ENCODE data around the gene BCAS1.

Gene BCAS1

DNA sequence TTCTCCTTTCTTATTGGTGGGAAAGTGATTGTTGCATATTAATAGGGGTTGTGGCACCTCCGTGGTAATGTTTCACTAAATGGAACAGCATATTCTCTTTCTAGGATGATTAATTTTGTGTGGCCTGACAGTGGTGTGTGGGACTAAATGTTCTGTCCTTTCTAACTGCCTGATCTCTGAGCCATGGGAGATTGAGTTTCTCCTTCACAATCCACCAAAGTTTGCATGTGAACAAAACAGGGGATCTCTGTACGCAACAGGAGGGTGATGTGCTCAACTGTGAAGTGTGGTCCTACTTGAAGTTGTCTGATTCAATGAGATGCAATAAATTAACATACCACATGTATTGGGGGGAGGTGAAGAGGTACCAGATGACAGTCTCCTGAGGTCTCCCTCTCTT is 19.3 kb downstream of the BCAS1 start:
- no peak for DNase-seq (ENCODE audit: low read depth in 2 of 2, low spot score in 1 of 2)

DNA sequence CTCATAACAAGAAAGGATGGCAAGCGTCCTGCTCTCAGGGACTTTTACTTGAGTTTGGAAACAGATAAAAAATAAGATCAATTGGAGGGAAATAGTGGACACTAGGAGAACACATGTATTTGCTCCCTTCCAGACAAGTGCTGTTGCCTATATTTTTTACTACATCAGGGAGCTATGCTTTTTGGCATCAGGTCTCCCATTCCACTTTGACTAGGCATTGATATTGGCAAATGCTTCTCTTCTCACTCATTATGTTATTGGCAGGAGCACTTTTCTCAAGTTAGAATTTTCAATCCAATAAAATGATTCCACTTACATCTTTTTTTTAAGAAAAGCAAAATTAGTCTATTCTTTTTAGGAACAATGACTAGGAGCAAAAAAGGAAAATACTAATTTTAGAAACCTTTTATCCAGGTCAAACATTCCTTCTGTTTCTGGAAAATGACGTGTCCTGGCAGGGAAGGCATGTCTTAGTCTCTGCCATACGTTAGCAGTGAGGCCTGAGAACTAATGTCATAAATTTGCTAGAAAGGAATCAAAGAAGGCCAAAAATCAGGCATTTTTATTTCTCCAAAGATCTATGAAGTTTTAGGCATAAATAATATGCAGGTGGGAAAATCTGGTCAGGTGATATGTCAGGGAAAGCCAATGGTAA is 21.4 kb downstream of the BCAS1 start:
- no peak for DNase-seq (ENCODE audit: low read depth in 2 of 2, low spot score in 1 of 2)

DNA sequence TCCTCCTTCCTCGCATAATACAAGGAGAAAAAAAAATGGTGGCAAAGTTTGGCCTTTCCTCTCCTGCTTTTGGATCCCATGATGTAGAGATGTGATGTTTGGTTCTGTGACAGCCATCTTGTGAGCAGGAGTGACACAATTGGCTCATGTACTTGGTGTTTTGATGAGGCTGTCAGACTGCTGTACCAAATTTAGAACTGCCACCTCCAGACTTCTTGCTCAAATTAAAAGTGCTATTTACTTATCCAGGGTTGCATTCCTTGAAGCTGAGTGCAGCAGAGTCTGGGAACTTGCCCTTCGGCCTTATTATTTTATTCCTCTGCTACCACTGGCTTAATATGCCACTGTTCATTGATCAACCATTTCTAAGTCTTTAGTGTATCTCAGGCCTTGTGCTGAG is 21.9 kb downstream of the BCAS1 start:
- no peak for DNase-seq (ENCODE audit: low read depth in 2 of 2, low spot score in 1 of 2)

DNA sequence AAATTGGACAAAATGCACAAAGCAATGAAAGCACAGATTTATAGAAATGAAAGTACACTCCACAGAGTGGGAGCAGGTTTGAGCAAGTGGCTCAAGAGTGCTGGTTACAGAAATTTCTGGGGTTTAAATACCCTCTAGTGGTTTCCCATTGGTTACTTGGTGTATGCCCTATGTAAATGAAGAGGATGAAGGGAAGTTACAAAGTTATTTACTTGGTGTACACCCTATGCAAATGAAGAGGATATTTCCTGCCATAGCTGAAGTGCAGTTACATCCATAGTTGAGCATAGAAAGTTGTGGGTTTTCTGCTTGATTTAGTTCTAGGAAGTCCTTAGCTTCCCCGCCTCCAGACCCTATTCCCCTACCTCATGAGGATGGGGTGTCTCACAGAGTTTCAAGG is 22.7 kb downstream of the BCAS1 start:
- DNase-seq (ENCODE audit: low read depth in 2 of 2, low spot score in 1 of 2) = no peak

DNA sequence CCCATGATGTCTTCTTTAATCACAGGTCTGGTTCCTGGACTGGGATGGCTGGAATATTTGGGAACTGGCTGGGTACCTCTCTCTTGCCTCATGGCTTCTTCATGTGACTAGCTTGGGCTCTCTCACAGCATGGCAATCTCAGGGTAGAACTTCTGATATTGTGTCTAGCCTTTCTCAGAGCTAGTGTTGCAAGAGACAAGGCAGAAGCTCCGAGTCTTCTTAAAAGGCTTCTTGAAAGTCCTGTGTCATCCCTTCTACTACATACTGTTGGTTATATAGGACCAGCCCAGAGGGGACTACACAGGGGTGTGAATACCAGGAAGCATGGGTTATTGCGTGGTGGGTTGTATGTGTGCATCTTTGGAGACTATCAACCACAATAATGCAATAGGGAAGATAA is 23.3 kb downstream of the BCAS1 start:
- no peak for DNase-seq (ENCODE audit: low read depth in 2 of 2, low spot score in 1 of 2)

DNA sequence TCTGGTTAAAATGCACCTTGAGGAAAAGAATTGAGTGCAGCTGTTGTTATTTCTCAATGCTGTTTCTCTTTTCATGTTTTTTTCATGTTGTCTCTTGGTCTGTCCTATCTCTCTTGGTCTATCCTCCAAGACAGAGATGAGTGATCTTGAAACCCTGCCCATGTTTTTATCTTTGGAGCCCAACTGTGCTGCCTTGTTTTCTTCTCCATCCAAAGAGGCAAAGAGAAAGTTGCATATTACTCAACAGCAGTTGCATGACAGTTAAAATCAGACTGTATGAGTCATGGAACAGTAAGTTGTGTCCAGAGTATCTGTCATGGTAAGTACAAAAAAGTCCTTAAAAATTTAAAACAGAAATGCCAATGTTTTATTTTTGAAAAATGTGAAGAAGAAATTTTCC is 26.2 kb downstream of the BCAS1 start:
- no peak for DNase-seq (ENCODE audit: low read depth in 2 of 2, low spot score in 1 of 2)

- no peak for DNase-seq (ENCODE audit: low read depth in 2 of 2, low spot score in 1 of 2)
Observed at GRCh38 chr20:54043076-54043967, 27.1 kb downstream of the BCAS1 start.

GRCh38 chr20:54042021-54042420 is 28.4 kb downstream of the BCAS1 start:
- no peak for DNase-seq (ENCODE audit: low read depth in 2 of 2, low spot score in 1 of 2)

GRCh38 chr20:54041336-54041735 is 29.1 kb downstream of the BCAS1 start:
- DNase-seq (ENCODE audit: low read depth in 2 of 2, low spot score in 1 of 2) = no peak

GRCh38 chr20:54040531-54040930 is 29.9 kb downstream of the BCAS1 start:
- no peak for DNase-seq (ENCODE audit: low read depth in 2 of 2, low spot score in 1 of 2)

DNA sequence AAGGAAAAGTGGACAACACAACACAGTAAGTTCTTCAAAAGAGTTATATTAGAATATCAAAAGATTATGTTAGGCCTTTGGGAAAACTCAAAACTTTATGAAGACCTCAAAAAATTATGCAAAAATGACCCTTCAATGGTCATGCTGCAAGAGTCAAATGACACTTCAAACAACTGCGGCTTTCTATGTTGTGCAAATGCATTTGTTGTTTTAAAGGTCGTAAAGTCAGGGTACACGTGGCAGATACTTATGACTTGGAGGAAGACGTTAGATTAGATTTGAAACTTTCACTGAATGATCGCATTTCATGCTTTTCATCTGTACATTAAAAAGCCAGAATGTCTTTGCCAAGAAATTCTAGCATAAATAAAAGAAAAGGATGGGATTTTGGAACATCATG is 31.4 kb downstream of the BCAS1 start:
- DNase-seq (ENCODE audit: low read depth in 2 of 2, low spot score in 1 of 2) = no peak

DNA sequence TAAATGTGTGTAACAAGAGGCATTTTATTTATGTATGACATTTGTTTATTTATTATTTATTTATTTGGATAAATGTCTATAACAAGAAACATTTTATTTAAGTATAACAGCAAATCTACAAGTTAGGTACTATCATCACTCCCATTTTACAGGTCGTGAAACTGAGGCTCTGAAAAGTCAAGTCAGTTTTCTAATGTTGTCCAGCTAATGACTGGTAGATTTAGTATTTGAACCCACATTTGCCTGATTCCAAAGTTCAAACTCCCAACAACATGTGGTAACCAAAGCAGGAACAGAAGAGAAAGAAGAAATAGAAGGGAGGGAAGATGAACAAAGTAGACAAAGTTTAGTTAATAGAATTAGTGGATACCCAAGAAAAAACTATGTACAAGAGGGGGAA is 32.9 kb downstream of the BCAS1 start:
- DNase-seq (ENCODE audit: low read depth in 2 of 2, low spot score in 1 of 2) = no peak

GRCh38 chr20:54029643-54030042 is 40.8 kb downstream of the BCAS1 start:
- DNase-seq (ENCODE audit: low read depth in 2 of 2, low spot score in 1 of 2) = no peak

DNA sequence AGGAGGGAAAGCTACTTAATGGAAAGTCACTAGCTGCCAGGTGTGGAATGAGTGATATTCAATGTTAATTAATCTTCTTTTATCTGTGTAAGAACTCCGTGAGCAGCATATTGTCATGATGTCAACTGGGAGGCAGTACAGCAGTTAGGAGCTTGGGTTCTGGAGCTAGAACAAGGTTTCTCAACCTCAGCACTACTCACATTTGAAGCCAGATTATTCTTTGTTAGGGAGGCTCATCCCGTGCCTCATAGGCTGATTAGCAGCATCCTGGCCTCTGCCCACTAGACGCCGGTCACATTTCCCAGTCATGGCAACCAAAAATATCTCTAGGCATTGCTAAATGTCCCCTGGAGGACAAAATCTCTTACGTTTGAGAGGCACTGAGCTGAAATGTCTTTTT is 41.2 kb downstream of the BCAS1 start:
- DNase-seq (ENCODE audit: low read depth in 2 of 2, low spot score in 1 of 2) = no peak

DNA sequence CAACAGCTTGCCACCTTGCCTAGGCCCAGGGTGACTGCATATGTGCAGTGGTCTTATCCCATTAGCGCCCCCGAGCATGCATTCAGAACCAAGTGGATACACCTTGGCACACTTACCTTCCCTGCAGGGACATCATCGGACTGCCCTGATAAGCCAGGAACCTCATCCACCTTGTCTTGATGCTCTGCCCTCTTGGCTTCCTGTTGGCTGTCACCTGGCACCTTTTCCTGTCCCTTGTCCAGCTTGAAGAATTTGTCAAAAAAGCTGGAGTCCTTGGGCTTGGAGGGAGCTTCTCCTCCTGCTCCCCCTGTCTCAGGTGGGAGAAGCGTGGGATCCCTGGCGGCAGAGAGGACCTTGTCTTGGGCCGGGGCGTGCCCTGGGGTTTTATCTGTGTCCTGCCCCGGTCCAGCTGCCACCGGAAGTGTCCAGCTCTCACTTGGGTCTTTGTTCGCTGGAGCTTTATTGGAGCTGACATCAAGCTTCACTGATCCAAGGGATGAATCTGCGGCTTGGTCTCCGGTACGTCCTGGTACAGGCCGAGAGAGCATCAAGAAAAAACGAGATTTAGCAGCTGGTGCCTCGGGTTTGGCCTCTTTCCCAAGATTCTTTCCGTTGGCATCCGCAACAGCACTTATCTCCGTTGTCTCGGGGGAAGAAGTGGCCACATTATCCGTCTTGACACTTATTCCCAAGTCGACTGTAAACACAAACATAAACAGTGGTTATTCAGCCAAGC is 42.0 kb downstream of the BCAS1 start:
- no peak for DNase-seq (ENCODE audit: low read depth in 2 of 2, low spot score in 1 of 2)

GRCh38 chr20:54027704-54028103 is 42.7 kb downstream of the BCAS1 start:
- no peak for DNase-seq (ENCODE audit: low read depth in 2 of 2, low spot score in 1 of 2)

GRCh38 chr20:54026295-54027064 is 43.9 kb downstream of the BCAS1 start:
- DNase-seq (ENCODE audit: low read depth in 2 of 2, low spot score in 1 of 2) = no peak

DNA sequence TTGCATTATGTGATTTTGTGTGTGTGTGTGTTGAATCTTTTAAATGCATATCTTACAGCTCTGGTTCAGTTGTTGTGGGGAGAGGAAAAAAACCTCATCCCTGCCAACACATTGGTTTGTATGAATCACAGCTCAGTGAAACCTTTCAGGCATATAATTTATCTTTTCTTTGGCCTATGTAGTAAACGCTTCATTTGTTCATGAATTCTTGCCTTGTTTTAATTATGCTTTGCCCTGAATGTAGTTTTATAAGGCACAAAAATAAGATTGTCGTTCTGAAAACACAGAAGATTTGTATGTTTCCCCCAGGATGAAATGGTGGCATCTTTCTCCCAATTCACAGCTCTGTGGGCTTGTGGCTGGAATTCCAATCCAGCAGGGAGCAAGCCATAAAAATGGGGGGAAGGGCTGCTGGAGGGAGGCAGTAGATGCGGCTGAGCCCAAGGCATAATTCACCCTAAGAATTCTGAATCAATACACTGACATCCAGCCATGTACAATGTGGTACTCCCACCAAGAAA is 45.1 kb downstream of the BCAS1 start:
- no peak for DNase-seq (ENCODE audit: low read depth in 2 of 2, low spot score in 1 of 2)

GRCh38 chr20:54023406-54023805 is 47.0 kb downstream of the BCAS1 start:
- no peak for DNase-seq (ENCODE audit: low read depth in 2 of 2, low spot score in 1 of 2)

- DNase-seq (ENCODE audit: low read depth in 2 of 2, low spot score in 1 of 2) = no peak
Observed at GRCh38 chr20:54021446-54022235, 48.8 kb downstream of the BCAS1 start.

Data from stimulated activated CD8-positive, alpha-beta memory T cell treated with anti-CD3 and anti-CD28 coated beads, Interleukin-4, amount 100 ng/mL, for 4 hours (primary cell).